ENCODE data around the gene CDCA4. TPM values are rescaled to one million over a fixed set of nuclear protein-coding genes. Genes with fewer than 3 reads are reported as not detected.
"Not testable (repeated sequence)": the region's sequence is repeated elsewhere in the genome, so short reads cannot be mapped to it uniquely, and the experiment has no call there.

CDCA4 gene
- total RNA-seq, 1 experiment from 2014 or later = 41.4 TPM

DNA sequence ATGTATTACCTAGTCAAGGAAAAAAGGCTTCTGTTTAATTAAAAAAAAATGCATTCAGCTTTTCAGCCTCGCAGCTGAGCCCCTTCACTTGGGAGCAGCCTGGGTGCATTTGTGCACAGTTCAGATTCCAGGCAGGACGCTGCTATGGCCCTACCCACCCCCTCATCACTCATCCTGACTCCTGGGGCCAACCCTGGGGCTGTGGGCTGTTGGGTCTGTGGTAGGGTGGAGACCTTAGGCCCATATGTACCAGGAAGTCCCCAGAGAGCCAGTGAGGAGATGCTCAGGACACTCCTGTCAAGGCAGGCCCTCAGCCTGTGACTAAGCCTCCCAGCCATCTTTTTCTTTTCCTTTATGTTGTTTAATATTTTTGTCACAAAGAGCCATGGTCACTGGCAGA is 9.3 kb upstream of the CDCA4 start:
- POLR2A ChIA-PET = no interaction called here

DNA sequence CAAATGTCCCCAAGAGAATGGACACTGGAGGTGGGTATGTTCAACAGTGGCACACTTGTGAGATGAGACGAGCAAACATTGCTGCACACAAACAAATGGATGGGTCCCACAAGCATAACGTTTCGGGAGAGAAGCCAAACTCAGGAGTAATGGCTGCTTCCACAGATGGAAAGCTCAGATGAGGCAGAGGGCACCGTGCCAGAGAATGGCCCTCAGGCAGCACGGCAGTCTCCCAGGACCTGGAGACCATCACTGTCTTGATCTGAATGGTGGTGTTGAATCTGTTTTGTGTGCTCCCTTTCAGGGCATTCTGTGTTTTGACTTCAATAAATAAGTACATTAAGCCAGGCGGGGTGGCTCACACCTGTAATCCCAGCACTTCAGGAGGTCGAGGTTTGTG is 8.5 kb upstream of the CDCA4 start:
- DNase-seq = no peak
- no peaks in the 10 kb centered on the region for H3K27me3 ChIP-seq (replicated peaks; ENCODE audit: control insufficient read depth, insufficient read depth, low read length)
- no peaks in the 10 kb centered on the region for H3K9me3 ChIP-seq
- H3K4me1 Mint-ChIP-seq (ENCODE audit: low read depth, unreplicated experiment) = no peaks in the 10 kb centered on the region
- TF ChIP-seq, protein P1, sequence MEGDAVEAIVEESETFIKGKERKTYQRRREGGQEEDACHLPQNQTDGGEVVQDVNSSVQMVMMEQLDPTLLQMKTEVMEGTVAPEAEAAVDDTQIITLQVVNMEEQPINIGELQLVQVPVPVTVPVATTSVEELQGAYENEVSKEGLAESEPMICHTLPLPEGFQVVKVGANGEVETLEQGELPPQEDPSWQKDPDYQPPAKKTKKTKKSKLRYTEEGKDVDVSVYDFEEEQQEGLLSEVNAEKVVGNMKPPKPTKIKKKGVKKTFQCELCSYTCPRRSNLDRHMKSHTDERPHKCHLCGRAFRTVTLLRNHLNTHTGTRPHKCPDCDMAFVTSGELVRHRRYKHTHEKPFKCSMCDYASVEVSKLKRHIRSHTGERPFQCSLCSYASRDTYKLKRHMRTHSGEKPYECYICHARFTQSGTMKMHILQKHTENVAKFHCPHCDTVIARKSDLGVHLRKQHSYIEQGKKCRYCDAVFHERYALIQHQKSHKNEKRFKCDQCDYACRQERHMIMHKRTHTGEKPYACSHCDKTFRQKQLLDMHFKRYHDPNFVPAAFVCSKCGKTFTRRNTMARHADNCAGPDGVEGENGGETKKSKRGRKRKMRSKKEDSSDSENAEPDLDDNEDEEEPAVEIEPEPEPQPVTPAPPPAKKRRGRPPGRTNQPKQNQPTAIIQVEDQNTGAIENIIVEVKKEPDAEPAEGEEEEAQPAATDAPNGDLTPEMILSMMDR (IDR thresholded peaks at IDR 0.05; ENCODE audit: insufficient read depth in 1 of 2, low read depth in 1 of 2, low read length in 1 of 2, severe bottlenecking in 1 of 2, unreplicated experiment in 1 of 2) = no peak
- no peaks in the 10 kb centered on the region for H3K27me3 Mint-ChIP-seq (ENCODE audit: insufficient read depth, unreplicated experiment)
- BruUV-seq (replicated peaks) = no TSS peak
- H3K27ac Mint-ChIP-seq (ENCODE audit: unreplicated experiment) = no peak overlapping the region
- H3K9me3 Mint-ChIP-seq (ENCODE audit: unreplicated experiment) = no peaks in the 10 kb centered on the region
- CTCF ChIA-PET = interaction anchor here (1.0 kb wide), 1 partner anchor 58 kb away, joined by 4 read pairs; no protein-coding TSS in a partner anchor
- H3K36me3 Mint-ChIP-seq (ENCODE audit: insufficient read depth, unreplicated experiment) = no peaks in the 10 kb centered on the region
- H3K36me3 ChIP-seq (ENCODE audit: control insufficient read depth, insufficient read depth, low read length) = no peaks in the 10 kb centered on the region
- POLR2A ChIA-PET = no interaction called here
- H3K4me1 ChIP-seq = no peaks in the 10 kb centered on the region
- no peak overlapping the region for H3K4me3 Mint-ChIP-seq (ENCODE audit: unreplicated experiment)
- intact Hi-C loops (cut with micrococcal nuclease; ENCODE audit: unreplicated experiment) = no loop called here
- H3K4me3 ChIP-seq (ENCODE audit: low read depth, low read length) = no peak overlapping the region

More for the DNA sequence above, 9.3 kb upstream of the CDCA4 start:
- H3K4me3 Mint-ChIP-seq (ENCODE audit: unreplicated experiment) = no peak overlapping the region
- H3K9me3 Mint-ChIP-seq (ENCODE audit: unreplicated experiment) = no peaks in the 10 kb centered on the region
- no peaks in the 10 kb centered on the region for H3K36me3 Mint-ChIP-seq (ENCODE audit: insufficient read depth, unreplicated experiment)
- no peaks in the 10 kb centered on the region for H3K27me3 Mint-ChIP-seq (ENCODE audit: insufficient read depth, unreplicated experiment)
- CTCF ChIA-PET = interaction anchor here (1.0 kb wide), 1 partner anchor 57 kb away, joined by 4 read pairs; no protein-coding TSS in a partner anchor
- intact Hi-C loops (cut with micrococcal nuclease; ENCODE audit: unreplicated experiment) = no loop called here
- H3K36me3 ChIP-seq (ENCODE audit: control insufficient read depth, insufficient read depth, low read length) = no peaks in the 10 kb centered on the region
- no peak overlapping the region for H3K4me3 ChIP-seq (ENCODE audit: low read depth, low read length)
- TF ChIP-seq, protein P1 (IDR thresholded peaks at IDR 0.05; ENCODE audit: insufficient read depth in 1 of 2, low read depth in 1 of 2, low read length in 1 of 2, severe bottlenecking in 1 of 2, unreplicated experiment in 1 of 2) = no peak
- no peaks in the 10 kb centered on the region for H3K27me3 ChIP-seq (replicated peaks; ENCODE audit: control insufficient read depth, insufficient read depth, low read length)
- no peak overlapping the region for H3K27ac Mint-ChIP-seq (ENCODE audit: unreplicated experiment)
- BruUV-seq (replicated peaks) = no TSS peak
- no peaks in the 10 kb centered on the region for H3K9me3 ChIP-seq
- DNase-seq = no peak
- no peaks in the 10 kb centered on the region for H3K4me1 Mint-ChIP-seq (ENCODE audit: low read depth, unreplicated experiment)
- H3K4me1 ChIP-seq = no peaks in the 10 kb centered on the region

GRCh38 chr14:105028251-105028927 is 7.5 kb upstream of the CDCA4 start:
- no peaks in the 10 kb centered on the region; the same call in 1 of the 2 replicates for H3K4me1 ChIP-seq
- DNase-seq = no peak
- no TSS peak for BruUV-seq (replicated peaks)
- intact Hi-C loops (cut with micrococcal nuclease; ENCODE audit: unreplicated experiment) = no loop called here
- no peaks in the 10 kb centered on the region for H3K27me3 ChIP-seq (replicated peaks; ENCODE audit: control insufficient read depth, insufficient read depth, low read length)
- Mint-ChIP-seq H3K9me3 (ENCODE audit: unreplicated experiment) (no peaks in the 10 kb centered on the region), H3K4me1 (ENCODE audit: low read depth, unreplicated experiment) (no peaks in the 10 kb centered on the region), H3K36me3 (ENCODE audit: insufficient read depth, unreplicated experiment) (no peaks in the 10 kb centered on the region), H3K27ac (ENCODE audit: unreplicated experiment) (no peak overlapping the region), H3K4me3 (ENCODE audit: unreplicated experiment) (no peak overlapping the region), H3K27me3 (ENCODE audit: insufficient read depth, unreplicated experiment) (no peaks in the 10 kb centered on the region)
- no peaks in the 10 kb centered on the region for H3K9me3 ChIP-seq
- ChIA-PET POLR2A (no interaction called here), CTCF (no interaction called here)
- no peak overlapping the region for H3K4me3 ChIP-seq (ENCODE audit: low read depth, low read length)
- H3K36me3 ChIP-seq (ENCODE audit: control insufficient read depth, insufficient read depth, low read length) = no peaks in the 10 kb centered on the region
- TF ChIP-seq, protein P1 (IDR thresholded peaks at IDR 0.05; ENCODE audit: insufficient read depth in 1 of 2, low read depth in 1 of 2, low read length in 1 of 2, severe bottlenecking in 1 of 2, unreplicated experiment in 1 of 2) = no peak

DNA sequence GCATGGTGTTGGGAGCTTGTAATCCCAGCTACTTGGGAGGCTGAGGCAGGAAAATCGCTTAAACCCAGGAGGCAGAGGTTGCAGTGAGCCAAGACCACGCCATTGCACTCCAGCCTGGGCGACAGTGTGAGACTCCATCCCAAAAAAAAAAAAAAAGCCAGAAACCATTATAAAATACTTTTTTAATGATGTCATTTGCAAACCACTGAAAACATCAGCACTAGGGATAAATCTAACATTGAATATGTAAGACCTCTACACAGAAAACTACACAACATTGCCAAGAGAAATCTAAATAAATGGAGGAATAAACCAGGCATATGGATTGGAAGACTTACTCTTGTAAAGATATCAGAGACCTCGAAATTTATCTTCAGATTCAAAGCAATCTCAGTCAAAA is 6.8 kb upstream of the CDCA4 start:
- H3K36me3 ChIP-seq (ENCODE audit: control insufficient read depth, insufficient read depth, low read length); H3K36me3 Mint-ChIP-seq (ENCODE audit: insufficient read depth, unreplicated experiment); H3K9me3 Mint-ChIP-seq (ENCODE audit: unreplicated experiment); H3K4me3 Mint-ChIP-seq (ENCODE audit: unreplicated experiment); CTCF ChIA-PET; H3K27me3 ChIP-seq (replicated peaks; ENCODE audit: control insufficient read depth, insufficient read depth, low read length); H3K4me1 Mint-ChIP-seq (ENCODE audit: low read depth, unreplicated experiment); DNase-seq; H3K27me3 Mint-ChIP-seq (ENCODE audit: insufficient read depth, unreplicated experiment); H3K9me3 ChIP-seq; intact Hi-C loops (cut with micrococcal nuclease; ENCODE audit: unreplicated experiment); H3K4me3 ChIP-seq (ENCODE audit: low read depth, low read length); POLR2A ChIA-PET; BruUV-seq (replicated peaks); H3K4me1 ChIP-seq; H3K27ac Mint-ChIP-seq (ENCODE audit: unreplicated experiment): not testable (repeated sequence)
